ENCODE data around the gene CCDC200.

The CCDC200 gene

GRCh38 chr17:43176119-43176570, 52.3 kb downstream of the CCDC200 start:
- H3K4me1 ChIP-seq (ENCODE audit: insufficient read depth, insufficient read length) = no peaks in the 10 kb centered on the region
- DNase-seq (ENCODE audit: low read depth, low spot score) = no peak
- H3K36me3 ChIP-seq (ENCODE audit: insufficient read depth, insufficient read length, low read length) = peaks cover 25% of the 10 kb centered on the region
- H3K9me3 ChIP-seq (ENCODE audit: insufficient read depth, low read length) = no peaks in the 10 kb centered on the region
- H3K4me3 ChIP-seq (ENCODE audit: insufficient read length, low read depth) = no peak overlapping the region
- H3K9ac ChIP-seq (ENCODE audit: insufficient read length, low read depth) = no peak overlapping the region
- TF ChIP-seq YY1 (IDR thresholded peaks at IDR 0.05; ENCODE audit: insufficient read depth, insufficient read length) = no peak
- no peak for TF ChIP-seq ZNF274 (IDR thresholded peaks at IDR 0.05; ENCODE audit: low read depth, low read length)
- no peak for TF ChIP-seq SUZ12 (IDR thresholded peaks at IDR 0.05; ENCODE audit: extremely low read depth, insufficient read depth, insufficient read length)
- H3K27me3 ChIP-seq (ENCODE audit: insufficient read depth, insufficient read length) = no peaks in the 10 kb centered on the region

- no peaks in the 10 kb centered on the region for H3K27me3 ChIP-seq (ENCODE audit: insufficient read depth, insufficient read length)
- H3K4me3 ChIP-seq (ENCODE audit: insufficient read length, low read depth) = no peak overlapping the region
- DNase-seq (ENCODE audit: low read depth, low spot score) = no peak
- TF ChIP-seq YY1 (IDR thresholded peaks at IDR 0.05; ENCODE audit: insufficient read depth, insufficient read length) = no peak
- TF ChIP-seq SUZ12 (IDR thresholded peaks at IDR 0.05; ENCODE audit: extremely low read depth, insufficient read depth, insufficient read length) = no peak
- TF ChIP-seq ZNF274 (IDR thresholded peaks at IDR 0.05; ENCODE audit: low read depth, low read length) = no peak
- no peaks in the 10 kb centered on the region for H3K4me1 ChIP-seq (ENCODE audit: insufficient read depth, insufficient read length)
- no peak overlapping the region for H3K9ac ChIP-seq (ENCODE audit: insufficient read length, low read depth)
- no peaks in the 10 kb centered on the region for H3K9me3 ChIP-seq (ENCODE audit: insufficient read depth, low read length)
- peaks cover 25% of the 10 kb centered on the region for H3K36me3 ChIP-seq (ENCODE audit: insufficient read depth, insufficient read length, low read length)
Measured at GRCh38 chr17:43175213-43176118, 53.0 kb downstream of the CCDC200 start.

DNA sequence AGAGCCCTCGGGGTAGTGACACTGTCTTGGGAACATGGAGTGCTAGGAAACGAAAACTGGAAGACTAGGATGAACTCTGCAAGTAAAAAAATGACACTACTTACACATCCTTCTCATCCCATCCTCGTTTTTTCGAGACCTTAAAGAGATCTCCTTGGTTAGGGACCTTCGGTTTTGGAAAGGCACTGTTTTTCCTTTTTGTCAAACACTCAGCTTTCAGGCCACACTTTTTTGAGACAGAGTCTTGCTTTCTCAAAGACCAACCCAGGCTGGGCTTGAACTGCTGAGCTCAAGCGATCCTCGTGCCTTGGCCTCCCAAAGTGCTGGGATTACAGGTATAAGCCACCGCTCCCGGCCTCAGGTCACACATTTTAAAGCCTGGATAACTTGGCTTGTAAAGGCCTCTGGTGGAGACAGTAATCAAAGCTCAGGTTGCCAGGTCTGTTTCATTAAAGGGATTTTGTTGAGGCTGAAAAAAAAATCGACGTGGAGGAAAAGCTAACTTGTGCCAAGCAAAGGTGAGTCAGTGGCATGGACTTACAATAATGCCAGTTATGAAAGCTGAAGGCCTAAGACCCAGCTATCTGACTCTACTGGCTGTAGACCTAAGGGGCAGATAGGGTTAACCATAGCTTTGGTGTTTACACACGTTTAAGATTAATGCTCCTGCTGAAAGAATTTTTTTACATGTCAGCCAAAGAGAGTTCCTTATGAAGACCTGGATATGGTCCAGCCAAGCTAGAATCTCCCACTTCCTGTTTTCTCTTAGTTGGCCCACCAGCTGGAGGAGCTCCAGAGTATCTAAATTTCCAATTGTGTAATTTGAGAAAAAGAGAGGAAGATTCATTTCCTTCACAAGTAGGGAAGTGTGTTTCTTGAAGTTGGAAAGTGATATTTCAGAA, 56.6 kb downstream of the CCDC200 start:
- Histone ChIP-seq H3K36me3 (ENCODE audit: insufficient read depth, insufficient read length, low read length) (peaks cover 11% of the 10 kb centered on the region), H3K9ac (ENCODE audit: insufficient read length, low read depth) (peak overlapping the region; percentile 90), H3K27me3 (ENCODE audit: insufficient read depth, insufficient read length) (no peaks in the 10 kb centered on the region), H3K4me3 (ENCODE audit: insufficient read length, low read depth) (peak overlapping the region; percentile 72), H3K4me1 (ENCODE audit: insufficient read depth, insufficient read length) (no peaks in the 10 kb centered on the region), H3K9me3 (ENCODE audit: insufficient read depth, low read length) (no peaks in the 10 kb centered on the region)
- no peak for TF ChIP-seq YY1 (IDR thresholded peaks at IDR 0.05; ENCODE audit: insufficient read depth, insufficient read length)
- no peak for TF ChIP-seq ZNF274 (IDR thresholded peaks at IDR 0.05; ENCODE audit: low read depth, low read length)
- TF ChIP-seq SUZ12 (IDR thresholded peaks at IDR 0.05; ENCODE audit: extremely low read depth, insufficient read depth, insufficient read length) = no peak
- no peak for DNase-seq (ENCODE audit: low read depth, low spot score)

All from NT2/D1 (cell line).